Activated T-helper 2 cell treated with anti-CD3 and anti-CD28 coated beads, Interferon-gamma antibody, Interleukin-2, Interleukin-4, amounts not matched to agents 10 μg/mL and 5 μg/mL and 100 μg/mL, durations not matched to agents 14 hours and 24 hours and 36 hours (primary cell): ENCODE measurements around the gene CFAP54. TPM values are rescaled to one million over a fixed set of nuclear protein-coding genes. Genes with fewer than 3 reads are reported as not detected.

Source experiments
- DNase-seq: peaks from one replicate; pipeline ENCODE4 v3.0.0; 2021; ENCODE audit warnings: low spot score
- H3K27ac Mint-ChIP-seq: one replicate; pipeline ENCODE4 v1.8.0; 2021; ENCODE audit warnings: mixed read lengths
- H3K27me3 Mint-ChIP-seq: one replicate; pipeline ENCODE4 v1.8.0; 2021; ENCODE audit warnings: low read depth, mixed read lengths
- H3K36me3 Mint-ChIP-seq: one replicate; pipeline ENCODE4 v1.8.0; 2021; ENCODE audit warnings: low read depth, mixed read lengths
- H3K4me1 Mint-ChIP-seq: one replicate; pipeline ENCODE4 v1.8.0; 2021; ENCODE audit warnings: low read depth, mixed read lengths
- H3K4me3 Mint-ChIP-seq: one replicate; pipeline ENCODE4 v1.8.0; 2021; ENCODE audit warnings: low read depth, mild to moderate bottlenecking, moderate library complexity, mixed read lengths
- H3K9me3 Mint-ChIP-seq: one replicate; pipeline ENCODE4 v1.8.0; 2021; ENCODE audit warnings: mixed read lengths
- intact Hi-C: fragments of 100-400 bp; cut with micrococcal nuclease; formaldehyde crosslinking; loops from one replicate; pipeline ENCODE4 v1.15.1; 2023
- total RNA-seq: library from RNA; stranded (reverse); gene quantifications from 2 replicates; pipeline ENCODE4 v1.2.3, GENCODE V29; 2022

The CFAP54 gene
- total RNA-seq, 1 donor from 2014 or later = 0.23 TPM

DNA sequence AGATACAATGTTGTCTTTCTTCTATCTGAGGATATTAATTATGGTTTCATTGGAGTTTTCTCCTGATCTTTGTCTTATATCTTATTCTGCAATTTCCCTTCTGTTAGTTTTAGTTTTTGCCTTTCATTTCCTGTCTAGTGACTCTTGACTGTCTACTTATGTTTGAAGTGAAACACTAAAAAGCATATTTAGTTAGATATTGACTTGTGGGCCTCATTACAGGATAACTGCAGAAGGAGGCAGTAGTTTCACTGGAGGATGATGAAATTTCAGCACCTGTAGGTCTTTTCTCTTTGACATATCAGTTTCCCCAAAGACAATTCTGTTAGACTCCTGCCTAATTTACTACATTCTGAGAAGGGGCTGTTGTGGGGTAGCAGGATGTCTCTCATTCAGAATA, 320.1 kb downstream of the CFAP54 start:
- peaks cover under 1% of the 10 kb centered on the region for H3K9me3 Mint-ChIP-seq
- H3K4me1 Mint-ChIP-seq = no peaks in the 10 kb centered on the region
- H3K36me3 Mint-ChIP-seq = no peaks in the 10 kb centered on the region
- H3K4me3 Mint-ChIP-seq = no peak overlapping the region
- H3K27ac Mint-ChIP-seq = no peak overlapping the region
- intact Hi-C loops = no loop called here
- DNase-seq = no peak
- H3K27me3 Mint-ChIP-seq = peaks cover 2% of the 10 kb centered on the region

DNA sequence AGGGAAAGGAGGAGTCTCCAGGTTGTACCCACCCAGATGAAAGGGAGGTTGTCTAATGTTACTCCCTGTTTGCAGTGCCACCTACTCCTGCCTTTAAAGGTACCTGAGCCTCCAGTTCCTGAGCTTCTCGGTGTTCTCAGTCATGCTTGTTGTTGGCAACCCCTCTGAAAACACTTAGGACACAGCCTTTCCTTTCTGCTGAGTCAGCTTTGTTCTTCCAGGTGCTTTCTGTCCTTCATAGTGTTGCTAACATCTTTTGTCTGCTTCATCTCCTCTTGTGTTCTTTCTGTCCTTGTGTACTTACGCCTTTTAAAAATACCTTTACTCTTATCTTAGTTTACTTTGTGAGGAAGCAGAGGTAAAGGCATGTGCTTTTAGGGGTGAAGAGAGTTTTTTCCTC, 320.7 kb downstream of the CFAP54 start:
- intact Hi-C loops = no loop called here
- no peak for DNase-seq
- Mint-ChIP-seq H3K4me1 (no peaks in the 10 kb centered on the region), H3K27me3 (peaks cover 2% of the 10 kb centered on the region), H3K36me3 (no peaks in the 10 kb centered on the region), H3K9me3 (no peaks in the 10 kb centered on the region), H3K4me3 (no peak overlapping the region), H3K27ac (no peak overlapping the region)

DNA sequence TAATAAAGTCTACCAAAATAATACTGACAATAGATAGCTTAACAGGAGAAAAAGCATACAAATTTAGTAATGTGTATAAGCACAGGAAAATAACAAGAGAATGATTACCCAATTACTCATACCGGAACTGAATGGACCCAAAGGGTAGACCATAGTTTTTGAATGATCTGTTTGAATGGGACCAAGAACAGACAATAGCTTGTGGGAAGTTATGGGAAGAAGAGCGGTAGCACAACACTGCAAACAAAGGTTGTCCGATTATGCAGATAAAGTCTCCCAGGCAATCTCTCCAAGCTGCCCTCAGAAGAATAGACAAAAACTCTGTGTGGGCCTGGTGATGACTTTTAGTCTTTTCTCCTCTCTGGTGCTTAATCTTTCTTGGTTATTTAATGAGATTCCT, 321.1 kb downstream of the CFAP54 start:
- H3K4me1 Mint-ChIP-seq = no peaks in the 10 kb centered on the region

GRCh38 chr12:96811083-96811482, 321.7 kb downstream of the CFAP54 start:
- H3K27me3 Mint-ChIP-seq = peaks cover 2% of the 10 kb centered on the region

More for the DNA sequence above, 321.1 kb downstream of the CFAP54 start:
- Mint-ChIP-seq H3K36me3 (no peaks in the 10 kb centered on the region), H3K9me3 (no peaks in the 10 kb centered on the region), H3K27ac (no peak overlapping the region), H3K27me3 (peaks cover 2% of the 10 kb centered on the region), H3K4me3 (no peak overlapping the region)
- DNase-seq = no peak
- intact Hi-C loops = no loop called here

DNA sequence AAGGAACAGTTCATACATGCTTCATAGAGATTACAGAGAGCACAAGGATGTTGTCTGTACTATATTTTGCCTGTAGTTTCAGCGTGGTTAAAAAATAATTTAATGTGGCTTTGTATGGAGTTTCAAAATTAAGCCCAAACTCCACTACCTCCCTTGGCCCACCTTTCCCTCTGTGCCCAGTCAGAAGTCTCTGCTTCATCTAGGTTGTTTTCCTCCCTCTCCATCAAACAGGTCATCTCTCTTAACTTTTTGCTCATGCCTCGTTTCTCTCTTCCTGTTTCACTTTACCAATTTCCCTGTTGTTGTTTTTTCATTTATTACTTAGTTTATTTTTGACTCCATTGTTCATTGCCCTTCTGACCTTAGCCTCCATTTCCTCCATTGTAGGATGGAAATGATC, 322.8 kb downstream of the CFAP54 start:
- no peak for DNase-seq
- Mint-ChIP-seq H3K4me3 (no peak overlapping the region), H3K4me1 (no peaks in the 10 kb centered on the region), H3K36me3 (no peaks in the 10 kb centered on the region), H3K27me3 (peaks cover 2% of the 10 kb centered on the region), H3K27ac (no peak overlapping the region), H3K9me3 (no peaks in the 10 kb centered on the region)
- intact Hi-C loops = no loop called here

More at GRCh38 chr12:96811083-96811482, 321.7 kb downstream of the CFAP54 start:
- no peaks in the 10 kb centered on the region for H3K9me3 Mint-ChIP-seq
- H3K27ac Mint-ChIP-seq = no peak overlapping the region
- intact Hi-C loops = no loop called here
- no peaks in the 10 kb centered on the region for H3K4me1 Mint-ChIP-seq
- no peak overlapping the region for H3K4me3 Mint-ChIP-seq
- no peak for DNase-seq
- H3K36me3 Mint-ChIP-seq = no peaks in the 10 kb centered on the region

DNA sequence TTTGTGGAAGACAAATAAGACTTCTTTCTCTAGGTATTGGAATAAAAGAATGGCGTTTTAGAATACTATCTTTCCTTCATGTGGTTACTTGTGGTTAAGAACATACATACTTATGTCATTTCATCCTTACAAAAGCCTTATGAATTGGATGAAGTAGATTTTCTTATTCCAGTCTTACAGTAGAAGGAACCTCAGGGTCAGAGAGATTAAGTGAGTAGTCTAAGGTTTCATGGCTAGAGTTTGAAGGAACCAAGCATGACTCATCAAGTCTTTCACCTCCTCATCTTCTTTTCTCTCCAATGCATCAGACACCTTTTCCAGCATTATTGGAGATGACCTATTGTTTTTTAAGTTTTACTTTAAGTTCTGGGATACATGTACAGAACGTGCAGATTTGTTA, 324.8 kb downstream of the CFAP54 start:
- Mint-ChIP-seq H3K4me3 (no peak overlapping the region), H3K36me3 (no peaks in the 10 kb centered on the region), H3K4me1 (no peaks in the 10 kb centered on the region), H3K27me3 (peaks cover 2% of the 10 kb centered on the region), H3K9me3 (no peaks in the 10 kb centered on the region), H3K27ac (no peak overlapping the region)
- intact Hi-C loops = no loop called here
- no peak for DNase-seq

DNA sequence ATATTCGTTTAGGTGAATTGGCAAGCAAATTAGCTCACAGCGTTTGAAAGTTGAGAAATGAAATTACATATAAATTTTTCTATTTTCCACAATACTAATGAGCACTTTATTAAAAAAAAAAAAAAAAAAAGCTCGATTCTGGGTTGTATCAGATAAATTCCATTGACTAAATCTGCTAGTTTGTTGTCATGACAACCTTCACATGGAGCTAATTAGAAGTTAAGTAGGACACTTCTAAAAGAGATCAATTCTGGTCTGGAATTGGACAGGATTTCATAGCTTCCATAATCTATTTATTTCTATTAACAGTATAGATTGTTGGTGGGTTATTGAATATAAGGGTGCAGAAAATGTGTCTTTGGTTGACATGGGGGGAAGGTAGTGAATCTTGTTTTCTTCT, 332.2 kb downstream of the CFAP54 start:
- no peaks in the 10 kb centered on the region for H3K4me1 Mint-ChIP-seq
- H3K27ac Mint-ChIP-seq = no peak overlapping the region
- intact Hi-C loops = no loop called here
- no peaks in the 10 kb centered on the region for H3K9me3 Mint-ChIP-seq
- no peaks in the 10 kb centered on the region for H3K27me3 Mint-ChIP-seq
- no peak for DNase-seq
- H3K36me3 Mint-ChIP-seq = no peaks in the 10 kb centered on the region
- no peak overlapping the region for H3K4me3 Mint-ChIP-seq

DNA sequence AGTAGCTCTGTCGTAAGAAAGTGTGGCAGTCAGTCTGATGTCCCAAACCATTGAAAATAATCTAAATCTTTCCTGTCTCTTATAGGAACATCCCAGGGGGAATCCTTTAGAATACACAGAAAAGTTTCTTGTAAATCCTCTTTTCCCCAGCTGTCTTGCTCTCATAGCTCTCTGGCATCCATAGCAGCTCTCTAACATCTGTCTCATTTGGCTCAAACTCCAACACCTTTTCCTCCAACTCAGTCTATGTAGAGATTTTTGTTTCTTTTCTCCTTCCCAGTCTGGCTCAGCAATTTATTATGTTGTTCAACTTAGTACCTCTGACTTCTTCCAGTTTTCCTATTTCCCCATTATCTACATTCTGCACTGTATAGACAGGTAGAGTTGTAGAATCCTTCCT, 333.3 kb downstream of the CFAP54 start:
- Mint-ChIP-seq H3K9me3 (no peaks in the 10 kb centered on the region), H3K27ac (no peak overlapping the region), H3K4me3 (no peak overlapping the region), H3K27me3 (no peaks in the 10 kb centered on the region), H3K36me3 (no peaks in the 10 kb centered on the region), H3K4me1 (no peaks in the 10 kb centered on the region)
- DNase-seq = no peak
- intact Hi-C loops = no loop called here

DNA sequence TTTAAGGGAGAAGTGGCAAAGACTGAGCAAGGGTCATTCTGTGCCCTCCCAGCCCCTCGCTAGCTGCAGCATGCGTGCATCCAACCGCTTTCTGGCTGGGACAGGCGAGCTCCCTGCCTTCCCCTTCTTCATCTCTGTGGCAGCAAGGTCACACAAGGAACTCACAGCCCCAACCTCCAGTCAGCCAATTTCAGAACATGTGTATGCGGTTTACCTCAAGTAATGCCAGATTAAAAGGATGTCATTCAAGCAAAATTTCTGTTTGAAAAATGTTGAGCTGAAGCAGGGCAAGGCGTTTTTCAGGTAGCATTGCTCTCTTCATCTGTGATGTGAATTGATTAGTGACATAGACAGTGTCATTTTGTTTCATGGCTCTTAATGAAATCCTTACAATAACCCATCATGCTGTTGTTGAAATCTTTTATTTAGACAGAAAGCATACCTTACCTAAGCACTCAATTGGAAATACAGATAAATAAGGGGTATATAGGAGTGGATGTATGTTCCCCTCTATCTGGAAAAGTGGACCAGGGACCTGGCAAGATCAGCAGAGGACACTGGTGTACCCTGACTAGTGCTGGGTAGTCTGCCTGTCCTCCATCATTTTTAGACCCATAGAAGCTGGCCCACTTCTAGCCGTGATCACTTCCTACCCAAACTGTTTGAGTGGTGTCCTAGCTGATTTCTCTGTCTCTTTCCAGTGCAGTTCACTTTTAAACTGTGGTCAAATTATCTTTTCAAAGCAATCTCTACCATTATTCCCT, 334.9 kb downstream of the CFAP54 start:
- intact Hi-C loops = no loop called here
- Mint-ChIP-seq H3K27me3 (no peaks in the 10 kb centered on the region), H3K4me3 (no peak overlapping the region), H3K4me1 (no peaks in the 10 kb centered on the region), H3K27ac (no peak overlapping the region), H3K9me3 (no peaks in the 10 kb centered on the region), H3K36me3 (no peaks in the 10 kb centered on the region)
- DNase-seq = no peak

DNA sequence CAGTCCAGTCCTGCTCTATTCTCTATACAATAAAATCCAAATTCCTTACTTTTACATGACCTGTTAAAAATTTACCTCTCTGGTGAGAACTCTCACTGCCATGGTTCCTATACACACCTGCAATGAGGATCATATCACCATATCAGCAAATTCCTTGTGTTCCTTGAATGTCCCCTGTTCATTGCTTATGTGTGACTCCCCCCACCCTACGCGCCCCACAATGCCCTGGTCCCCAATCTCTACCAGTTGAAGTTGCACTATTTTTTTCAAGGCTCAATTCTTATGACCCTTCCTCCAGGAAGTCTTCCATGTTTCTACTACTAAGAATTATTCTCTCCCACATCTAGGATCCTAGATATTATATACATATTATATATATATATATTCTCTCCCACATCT, 335.5 kb downstream of the CFAP54 start:
- Mint-ChIP-seq H3K9me3 (no peaks in the 10 kb centered on the region), H3K36me3 (no peaks in the 10 kb centered on the region), H3K27me3 (no peaks in the 10 kb centered on the region), H3K4me1 (no peaks in the 10 kb centered on the region), H3K4me3 (no peak overlapping the region), H3K27ac (no peak overlapping the region)
- intact Hi-C loops = no loop called here
- DNase-seq = no peak

DNA sequence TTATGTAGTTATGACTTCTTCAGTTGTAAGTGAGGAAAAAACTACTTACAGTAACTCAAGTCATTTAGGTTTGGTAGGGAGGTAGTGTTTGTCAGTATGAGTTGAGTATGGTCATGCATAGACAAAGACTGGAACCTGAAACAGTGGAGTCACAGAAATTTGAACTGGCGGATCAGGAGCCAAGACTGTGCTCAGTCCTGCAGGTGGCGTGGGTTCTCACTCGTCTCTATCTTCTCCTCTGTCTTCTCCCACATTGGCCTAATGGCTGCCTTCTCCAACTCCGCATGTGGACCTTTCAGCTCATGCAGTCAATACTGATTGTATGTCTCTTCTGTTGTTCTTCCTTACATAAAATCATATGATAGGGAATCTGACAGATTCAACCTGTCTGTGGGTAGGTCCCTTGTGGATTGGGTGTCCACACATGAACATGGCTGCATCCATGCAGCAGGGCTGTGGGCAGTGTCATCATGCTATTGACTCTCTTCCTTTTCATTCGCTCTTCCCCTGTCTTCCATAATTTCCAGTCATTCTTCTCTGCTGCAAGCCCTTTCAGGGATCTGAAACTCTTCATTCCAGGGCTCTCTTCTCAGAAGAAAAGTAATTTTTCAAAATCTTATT, 338.9 kb downstream of the CFAP54 start:
- H3K4me1 Mint-ChIP-seq = no peaks in the 10 kb centered on the region
- H3K36me3 Mint-ChIP-seq = no peaks in the 10 kb centered on the region
- no peak overlapping the region for H3K27ac Mint-ChIP-seq
- DNase-seq = no peak
- H3K27me3 Mint-ChIP-seq = no peaks in the 10 kb centered on the region
- no peaks in the 10 kb centered on the region for H3K9me3 Mint-ChIP-seq
- H3K4me3 Mint-ChIP-seq = no peak overlapping the region
- intact Hi-C loops = no loop called here

DNA sequence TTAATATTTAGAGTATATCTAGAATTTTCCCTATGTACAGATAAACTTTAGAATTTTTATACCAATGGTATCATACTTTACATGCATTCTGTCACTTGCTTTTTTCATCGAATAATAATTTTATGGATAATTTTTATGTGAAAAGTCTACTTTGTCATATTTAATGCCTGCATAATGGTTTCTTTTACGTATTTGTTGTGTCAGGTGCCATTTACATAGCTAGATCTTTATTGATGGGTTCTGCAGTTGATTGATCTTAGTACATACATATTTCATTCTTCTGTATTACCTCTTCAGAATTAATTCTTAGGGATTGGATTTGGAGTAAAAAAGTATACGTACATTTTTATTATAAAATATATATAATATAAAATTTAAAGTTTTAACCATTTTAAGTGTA, 340.0 kb downstream of the CFAP54 start:
- Mint-ChIP-seq H3K27me3 (no peaks in the 10 kb centered on the region), H3K27ac (no peak overlapping the region), H3K9me3 (no peaks in the 10 kb centered on the region), H3K4me3 (no peak overlapping the region), H3K4me1 (no peaks in the 10 kb centered on the region), H3K36me3 (no peaks in the 10 kb centered on the region)
- intact Hi-C loops = no loop called here
- DNase-seq = no peak

GRCh38 chr12:96831346-96831745, 342.0 kb downstream of the CFAP54 start:
- DNase-seq = no peak
- no peaks in the 10 kb centered on the region for H3K36me3 Mint-ChIP-seq
- H3K9me3 Mint-ChIP-seq = no peaks in the 10 kb centered on the region
- H3K4me1 Mint-ChIP-seq = no peaks in the 10 kb centered on the region
- no peak overlapping the region for H3K4me3 Mint-ChIP-seq
- H3K27ac Mint-ChIP-seq = no peak overlapping the region
- H3K27me3 Mint-ChIP-seq = no peaks in the 10 kb centered on the region
- intact Hi-C loops = no loop called here
